CD4-positive, alpha-beta T cell treated with Interleukin-15 for 1 hour (primary cell): ENCODE measurements around the gene NDUFAF8.

ENCODE experiments used
- DNase-seq: peaks from one replicate; pipeline ENCODE4 v3.0.0-alpha.2; 2020

NDUFAF8 gene, protein sequence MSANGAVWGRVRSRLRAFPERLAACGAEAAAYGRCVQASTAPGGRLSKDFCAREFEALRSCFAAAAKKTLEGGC

DNA sequence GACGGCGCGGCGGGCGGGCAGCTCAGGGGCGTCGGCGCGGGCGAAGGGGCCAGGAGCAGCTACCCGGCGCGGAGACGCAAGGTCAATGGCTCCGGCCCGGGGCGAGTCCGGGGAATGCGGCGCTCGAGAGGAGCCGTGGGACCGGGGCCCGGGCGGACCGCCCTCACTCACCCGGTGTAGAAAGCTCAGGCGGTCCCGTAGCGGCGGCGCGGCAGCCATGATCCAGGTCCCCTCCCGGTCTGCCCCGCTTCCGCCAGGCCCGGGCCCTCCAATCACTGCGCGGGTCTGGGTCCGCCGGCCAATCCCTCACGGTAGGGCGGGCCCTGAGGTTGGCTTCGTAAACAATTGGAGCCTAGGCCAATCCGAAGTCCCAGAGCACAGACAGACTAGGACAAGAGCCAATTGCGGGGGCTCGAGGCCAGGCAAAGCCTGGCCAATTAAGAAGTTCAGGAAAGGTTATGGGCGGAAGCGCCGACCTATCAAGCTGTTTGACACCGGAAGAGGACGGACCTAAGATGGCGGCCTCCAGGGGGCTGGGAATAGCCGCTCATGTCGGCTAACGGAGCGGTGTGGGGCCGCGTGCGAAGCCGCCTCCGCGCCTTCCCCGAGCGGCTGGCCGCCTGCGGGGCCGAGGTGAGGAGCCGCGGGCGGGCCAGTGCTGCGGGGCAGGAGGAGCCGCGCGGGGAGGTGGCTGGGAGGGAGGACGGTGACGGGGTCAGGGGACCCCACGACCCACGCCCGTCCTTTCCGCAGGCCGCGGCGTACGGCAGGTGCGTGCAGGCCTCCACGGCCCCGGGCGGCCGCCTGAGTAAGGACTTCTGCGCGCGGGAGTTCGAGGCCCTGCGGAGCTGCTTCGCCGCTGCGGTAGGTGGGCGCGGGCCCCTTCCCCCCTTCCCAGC is at the start of gene NDUFAF8, which contains the start of gene TEPSIN:
Gene NDUFAF8, plus strand, starts transcription at position 504 of the 899 bp plus-strand sequence. Its CDS starts 46 bp downstream, at position 550.
Gene TEPSIN, minus strand, starts transcription at position 241 of the 899 bp plus-strand sequence. Its CDS starts 22 bp downstream, at position 219.
- DNase-seq, result peak; percentile 98

DNA sequence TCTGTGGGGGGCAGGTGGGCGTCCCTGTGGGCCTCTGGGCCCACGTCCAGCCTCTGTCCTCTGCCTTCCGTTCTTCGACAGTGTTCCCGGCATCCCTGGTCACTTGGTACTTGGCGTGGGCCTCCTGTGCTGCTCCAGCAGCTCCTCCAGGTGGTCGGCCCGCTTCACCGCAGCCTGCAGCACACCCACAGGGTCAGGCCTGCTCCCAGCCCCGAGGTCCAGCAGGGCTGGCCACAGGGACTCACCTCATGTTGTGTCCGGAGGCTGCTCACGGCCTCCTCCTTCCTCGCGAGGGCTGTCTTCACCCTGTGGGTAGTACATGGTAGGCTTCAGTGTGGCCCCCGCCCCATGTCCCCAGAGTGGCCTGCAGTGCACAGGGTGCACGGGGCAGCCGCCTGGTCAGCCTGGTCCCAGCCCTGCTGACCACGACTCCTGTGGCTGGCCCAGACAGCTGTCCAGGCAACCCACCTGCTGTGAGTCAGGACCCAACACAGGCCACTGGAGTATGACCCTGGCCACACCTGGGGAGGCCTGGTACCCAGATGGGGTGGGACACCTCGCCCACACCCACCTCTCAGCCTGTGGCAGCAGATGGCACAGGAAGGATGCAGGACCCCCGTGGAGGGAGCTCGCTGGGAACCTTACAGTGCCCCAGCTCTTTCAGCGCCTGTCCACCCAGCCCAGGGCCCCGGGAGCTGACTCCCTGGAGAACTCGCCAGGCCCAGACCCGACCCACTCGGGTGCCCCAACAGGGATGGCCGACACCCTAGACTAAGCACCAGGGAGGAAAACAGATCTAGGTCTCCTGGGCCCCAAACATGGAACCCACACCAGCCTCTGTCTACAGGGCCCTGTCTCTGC is 49.2 kb upstream of the NDUFAF8 start:
- no peak for DNase-seq

DNA sequence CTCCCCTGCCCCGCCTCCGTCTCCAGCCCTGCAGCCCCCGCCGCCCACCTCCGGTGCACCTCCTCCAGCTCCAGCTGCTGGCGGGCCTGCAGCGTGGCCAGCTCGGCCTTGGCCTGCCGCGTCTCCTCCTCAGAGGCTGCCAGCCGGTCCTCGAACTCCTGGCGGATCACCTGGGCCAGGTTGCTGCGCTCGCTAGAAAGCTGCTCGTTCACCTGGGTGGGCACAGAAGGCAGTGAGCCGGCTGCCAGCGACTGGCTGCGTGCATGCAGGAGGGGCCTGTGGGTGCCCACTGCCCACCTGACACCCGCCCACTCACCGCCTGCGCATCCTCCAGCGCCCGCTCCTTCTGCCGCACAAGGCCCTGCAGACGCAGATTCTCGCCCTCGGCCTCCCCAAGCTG is 48.5 kb upstream of the NDUFAF8 start:
- no peak for DNase-seq

GRCh38 chr17:81191116-81191515 is 48.0 kb upstream of the NDUFAF8 start:
- no peak for DNase-seq

- DNase-seq, result no peak
Observed at GRCh38 chr17:81191646-81192045, 47.5 kb upstream of the NDUFAF8 start.

- DNase-seq, result no peak
Observed at GRCh38 chr17:81192386-81193050, 46.6 kb upstream of the NDUFAF8 start.

DNA sequence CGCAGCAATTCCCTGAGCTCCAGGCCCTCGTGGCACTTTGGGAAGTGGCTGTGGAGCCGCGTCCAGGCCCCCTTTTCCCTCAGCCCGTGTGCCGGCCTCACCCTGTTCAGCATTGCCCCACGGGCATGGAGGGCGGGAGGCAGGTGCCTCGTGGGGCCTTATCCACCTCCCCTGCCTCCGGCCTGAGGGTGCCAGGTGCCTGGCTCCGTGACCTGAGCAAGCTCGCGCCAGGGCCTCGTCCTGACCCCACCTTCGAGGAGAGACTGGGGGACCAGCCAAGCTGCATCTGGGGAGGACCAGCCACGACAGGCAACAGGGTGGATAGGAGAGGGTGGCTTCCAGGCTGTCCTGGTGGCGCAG is 46.1 kb upstream of the NDUFAF8 start:
- no peak for DNase-seq

DNA sequence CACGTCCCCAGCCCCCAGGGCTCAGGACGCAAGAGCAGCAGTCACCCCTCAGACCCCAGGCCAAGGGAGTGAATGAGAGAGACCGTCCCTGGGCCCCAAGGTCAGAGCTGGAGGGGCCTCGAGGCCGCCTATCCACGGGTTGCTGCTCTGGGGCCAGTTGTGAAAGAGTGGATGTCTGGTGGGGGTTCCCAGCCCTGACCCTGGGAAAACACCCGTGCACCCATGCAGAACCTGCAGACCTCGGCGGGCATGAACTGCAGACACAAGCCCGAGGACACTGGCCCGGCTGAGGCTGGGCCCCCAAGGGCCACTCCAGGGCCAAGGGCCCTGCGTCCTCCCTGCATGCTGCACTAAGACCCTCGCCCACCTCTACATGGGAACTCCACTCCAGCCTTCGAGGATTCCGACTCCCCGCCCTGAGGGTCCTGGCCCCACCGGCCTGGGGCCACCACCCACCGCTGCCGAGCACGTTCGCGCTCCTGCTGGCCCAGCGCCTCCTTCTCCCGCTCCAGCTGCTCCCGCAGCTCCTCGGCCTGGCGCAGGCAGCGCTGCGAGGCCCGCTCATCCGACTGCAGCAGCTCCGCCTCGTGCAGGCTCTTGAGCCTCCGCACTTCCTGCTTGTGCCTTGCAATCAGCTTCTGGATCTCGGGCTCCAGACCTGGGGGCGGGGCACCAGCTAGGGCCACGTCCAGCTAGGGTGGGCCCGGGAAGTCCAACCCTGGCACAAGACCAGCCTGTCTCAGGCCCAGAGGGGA is 45.5 kb upstream of the NDUFAF8 start:
- no peak for DNase-seq

- no peak for DNase-seq
Observed at GRCh38 chr17:81194225-81194760, 44.8 kb upstream of the NDUFAF8 start.

DNA sequence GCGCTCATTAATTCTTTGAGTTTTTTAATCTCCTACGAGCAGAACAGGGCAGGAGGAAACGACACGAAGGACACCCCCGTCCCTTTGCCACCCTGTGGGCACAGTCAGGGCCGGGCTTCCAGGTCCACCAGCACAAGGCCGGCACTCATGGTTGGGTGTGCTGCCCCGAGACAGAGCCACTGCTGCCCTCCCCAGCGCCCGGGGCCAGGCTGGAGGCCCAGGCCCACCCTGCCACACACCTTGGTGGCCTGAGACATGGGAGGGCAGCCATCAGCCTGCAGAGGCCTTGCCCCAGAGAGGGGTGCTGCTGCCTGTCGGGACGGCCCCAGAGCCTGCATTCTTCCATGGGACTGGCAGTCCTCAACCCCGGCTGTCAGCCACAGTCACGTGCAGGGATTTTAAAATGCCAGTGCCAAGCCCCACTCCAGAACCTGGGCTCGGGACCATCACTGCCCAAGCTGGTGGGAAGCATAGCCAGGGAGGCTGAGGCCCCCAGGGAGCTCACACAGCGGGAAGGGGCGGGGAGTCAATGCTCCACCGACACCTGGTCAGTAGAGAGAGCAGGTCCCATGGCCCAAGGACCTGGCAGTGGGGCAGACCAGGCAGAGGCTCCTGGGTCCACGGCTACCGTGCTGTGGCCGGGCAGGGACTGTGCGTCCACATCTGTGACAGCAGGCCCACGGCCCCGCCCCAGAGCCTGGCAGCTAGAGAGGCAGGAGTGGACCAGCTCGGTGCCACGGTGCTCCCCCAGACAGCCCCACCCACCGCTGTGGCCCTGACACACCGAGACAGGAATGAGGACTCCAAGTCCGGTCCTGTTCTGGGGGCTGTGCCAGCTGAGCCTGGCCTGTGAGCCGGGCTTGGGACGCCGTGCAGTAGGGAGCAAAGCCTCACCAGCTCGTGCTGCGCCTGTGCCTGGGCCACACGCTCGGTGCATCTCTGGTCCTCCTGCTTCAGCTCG is 43.9 kb upstream of the NDUFAF8 start:
- DNase-seq, result no peak

GRCh38 chr17:81195941-81196495 is 43.1 kb upstream of the NDUFAF8 start:
- DNase-seq, result no peak

GRCh38 chr17:81196505-81197408 is 42.4 kb upstream of the NDUFAF8 start:
- DNase-seq, result no peak

DNA sequence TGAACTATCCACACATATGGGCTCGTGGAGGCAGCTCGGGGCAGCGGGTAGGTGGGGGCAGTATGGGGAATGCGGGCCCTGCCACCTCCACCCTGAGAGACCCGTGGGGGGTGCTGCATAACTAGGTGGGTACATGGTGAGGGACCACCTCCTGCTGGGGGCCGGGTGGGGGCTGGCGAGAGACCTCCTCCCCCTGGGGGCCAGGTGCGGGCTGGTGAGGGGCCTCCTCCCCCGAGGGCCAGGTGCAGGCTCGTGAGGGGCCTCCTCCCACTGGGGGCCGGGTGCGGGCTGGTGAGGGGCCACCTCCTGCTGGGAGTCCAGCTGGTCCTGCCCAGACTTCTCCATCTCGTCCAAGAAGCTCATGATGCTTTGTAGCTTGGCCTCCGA is 41.7 kb upstream of the NDUFAF8 start:
- no peak for DNase-seq

DNA sequence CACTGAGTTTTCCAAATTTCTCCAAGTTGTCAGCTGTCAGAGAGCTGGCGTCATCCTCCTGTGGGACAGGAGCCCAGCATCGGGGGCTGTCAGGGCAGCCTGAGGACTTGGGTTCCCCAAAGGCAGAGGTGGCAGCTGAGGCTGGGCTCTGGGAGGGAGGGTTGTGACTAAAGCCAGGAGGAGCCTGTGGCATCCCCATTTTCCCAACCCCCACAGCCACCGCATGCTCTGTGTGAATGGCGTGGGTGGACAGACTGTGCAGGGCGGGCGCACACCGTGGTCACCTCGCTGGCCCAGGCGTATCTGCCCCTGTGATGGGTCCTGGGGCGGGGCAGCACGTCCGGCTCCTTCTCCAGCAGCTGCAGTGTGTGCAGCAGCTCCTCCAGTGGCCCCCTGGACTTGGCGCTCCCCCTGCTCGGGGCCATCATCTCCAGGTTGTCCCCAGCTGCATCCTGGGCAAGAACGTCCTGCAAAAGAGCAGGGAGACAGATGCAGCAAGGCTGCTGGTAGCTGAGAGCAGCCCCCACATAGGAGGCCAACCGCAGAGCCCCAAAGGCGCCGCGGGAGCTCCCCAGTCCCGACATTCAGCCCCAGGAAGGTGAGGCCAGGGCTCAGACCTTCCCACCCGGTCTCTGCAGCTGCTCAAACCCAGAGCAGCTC is 41.2 kb upstream of the NDUFAF8 start:
- DNase-seq, result no peak

DNA sequence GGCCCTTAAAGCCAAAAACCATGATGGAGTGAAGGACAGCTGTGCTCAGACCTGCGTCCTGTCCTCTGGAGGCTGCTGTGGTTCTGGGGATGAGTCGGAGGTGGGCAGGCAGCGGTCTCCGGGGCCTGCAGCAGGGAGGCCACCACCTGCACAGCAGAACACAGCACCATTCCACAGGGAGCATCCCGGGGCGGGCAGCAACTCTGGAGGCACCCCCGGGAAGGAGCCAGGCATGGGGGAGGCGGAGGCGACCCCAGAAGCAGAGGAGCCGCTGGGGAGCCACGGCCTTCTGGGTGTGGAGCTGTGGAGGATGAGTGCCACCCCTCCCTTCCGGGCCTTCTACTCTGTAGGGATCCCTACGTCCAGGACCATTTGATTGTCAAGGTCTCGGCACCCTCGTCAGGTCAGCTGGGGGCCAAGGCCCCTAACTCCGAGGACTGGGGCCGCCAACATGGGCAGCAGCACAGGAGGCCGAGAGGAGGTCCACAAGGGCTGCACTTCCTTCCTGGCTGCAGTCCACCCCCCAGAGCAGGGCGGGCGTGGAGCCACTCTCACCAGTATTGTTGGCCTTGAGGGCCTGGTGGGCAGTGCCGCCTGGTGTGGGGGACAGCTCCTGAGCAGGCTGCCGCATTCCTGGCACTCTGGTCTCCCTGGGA is 40.2 kb upstream of the NDUFAF8 start:
- no peak for DNase-seq

- no peak for DNase-seq
Observed at GRCh38 chr17:81199482-81199830, 39.7 kb upstream of the NDUFAF8 start.

- DNase-seq, result no peak
Observed at GRCh38 chr17:81200201-81200600, 38.9 kb upstream of the NDUFAF8 start.
